ENCODE data around the gene KCTD20. TPM values are rescaled to one million over a fixed set of nuclear protein-coding genes. Genes with fewer than 3 reads are reported as not detected.

The KCTD20 gene
- total RNA-seq, 1 experiment from 2014 or later = 41.6 TPM

DNA sequence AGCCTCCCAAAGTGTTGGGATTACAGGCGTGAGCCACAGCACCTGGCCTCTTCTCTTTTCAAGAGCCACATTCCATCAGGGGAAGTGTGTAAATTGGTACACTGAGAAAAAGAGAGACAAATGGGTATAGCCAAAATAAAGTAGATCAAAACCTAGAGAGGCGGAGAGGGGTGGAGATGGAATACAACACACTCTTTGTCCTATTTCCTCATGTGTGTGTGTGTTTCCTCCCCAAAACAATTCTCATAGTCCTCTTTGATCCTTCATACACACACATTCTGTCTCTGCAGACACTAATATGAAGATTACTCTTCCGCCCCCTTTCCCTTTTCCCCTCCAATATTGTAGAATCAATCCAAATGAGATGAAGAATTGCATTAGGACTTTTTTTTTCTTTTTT, 16.2 kb upstream of the KCTD20 start:
- ATAC-seq (no peak), DNase-seq (ENCODE audit: low read depth, low spot score) (no peak)
- Histone ChIP-seq H3K4me3 (ENCODE audit: low read depth in 2 of 2, low read length in 2 of 2) (no peak overlapping the region), H3K27ac (ENCODE audit: low read length) (no peak overlapping the region), H3K36me3 (ENCODE audit: control insufficient read depth, insufficient read depth, low read length) (no peaks in the 10 kb centered on the region), H3K4me1 (ENCODE audit: control insufficient read depth, insufficient read depth, low read length) (0 out of 2 replicates have a peak, but pooled peaks cover 5% of the 10 kb centered on the region), H3K27me3 (ENCODE audit: control insufficient read depth, insufficient read depth, low read length) (no peaks in the 10 kb centered on the region), H3K9me3 (ENCODE audit: control insufficient read depth, insufficient read depth, low read depth, low read length) (no peaks in the 10 kb centered on the region)
- in situ Hi-C loops (cut with HindIII; ENCODE audit: low pct_unique_long_range_greater_than_20kb, low sequenced_read_pairs) (no loop called here), intact Hi-C loops (cut with micrococcal nuclease; ENCODE audit: unreplicated experiment) (no loop called here)
- BruUV-seq (replicated peaks) = no TSS peak
- ChIA-PET POLR2A (interaction anchor here (0.7 kb wide), 1 partner anchor 332 kb away, joined by 8 read pairs; no protein-coding TSS in a partner anchor), CTCF (no interaction called here)
- TF ChIP-seq SIN3A (IDR thresholded peaks at IDR 0.05; ENCODE audit: borderline replicate concordance, insufficient read depth, low read depth, low read length) = no peak
- TF ChIP-seq REST (IDR thresholded peaks at IDR 0.05; ENCODE audit: insufficient read depth in 1 of 2, low read depth in 2 of 2, low read length in 1 of 2) = no peak
- TF ChIP-seq TCF7L2 (IDR thresholded peaks at IDR 0.05; ENCODE audit: low read depth, low read length) = no peak
- no peak for TF ChIP-seq POLR2AphosphoS5 (IDR thresholded peaks at IDR 0.05; ENCODE audit: low read depth, low read length)
- no peak for TF ChIP-seq CTCF (IDR thresholded peaks at IDR 0.05)

GRCh38 chr6:36428911-36429310, 13.9 kb upstream of the KCTD20 start:
- no TSS peak for BruUV-seq (replicated peaks)
- Histone ChIP-seq H3K36me3 (ENCODE audit: control insufficient read depth, insufficient read depth, low read length) (no peaks in the 10 kb centered on the region), H3K4me1 (ENCODE audit: control insufficient read depth, insufficient read depth, low read length) (no peaks in the 10 kb centered on the region), H3K27me3 (ENCODE audit: control insufficient read depth, insufficient read depth, low read length) (no peaks in the 10 kb centered on the region), H3K9me3 (ENCODE audit: control insufficient read depth, insufficient read depth, low read depth, low read length) (no peaks in the 10 kb centered on the region), H3K4me3 (ENCODE audit: low read depth in 2 of 2, low read length in 2 of 2) (no peak overlapping the region), H3K27ac (ENCODE audit: low read length) (no peak overlapping the region)
- ChIA-PET POLR2A (no interaction called here), CTCF (no interaction called here)
- in situ Hi-C loops (cut with HindIII; ENCODE audit: low pct_unique_long_range_greater_than_20kb, low sequenced_read_pairs) = no loop called here
- no peak for DNase-seq (ENCODE audit: low read depth, low spot score)
- intact Hi-C loops (cut with micrococcal nuclease; ENCODE audit: unreplicated experiment) = no loop called here
- no peak for ATAC-seq
- no peak for TF ChIP-seq CTCF (IDR thresholded peaks at IDR 0.05)
- TF ChIP-seq REST (IDR thresholded peaks at IDR 0.05; ENCODE audit: insufficient read depth in 1 of 2, low read depth in 2 of 2, low read length in 1 of 2) = no peak
- TF ChIP-seq POLR2AphosphoS5 (IDR thresholded peaks at IDR 0.05; ENCODE audit: low read depth, low read length) = no peak
- no peak for TF ChIP-seq SIN3A (IDR thresholded peaks at IDR 0.05; ENCODE audit: borderline replicate concordance, insufficient read depth, low read depth, low read length)
- no peak for TF ChIP-seq TCF7L2 (IDR thresholded peaks at IDR 0.05; ENCODE audit: low read depth, low read length)

Data from Panc1 (cell line).